ENCODE measurements around the gene GPAT2.

GRCh38 chr2:96065381-96065930 lies 30.7 kb upstream of the GPAT2 start:
- TF ChIP-seq CCAR2 (optimal IDR thresholded peaks at IDR 0.05; ENCODE audit: low read depth, low read length), result no peak
- no peak for TF ChIP-seq MAX (IDR thresholded peaks at IDR 0.05)
- no peak for TF ChIP-seq SMC3 (IDR thresholded peaks at IDR 0.05; ENCODE audit: low read length)
- no peak for TF ChIP-seq ZNF138 (CRISPR knock-in tag; IDR thresholded peaks at IDR 0.05; ENCODE audit: low read depth)
- TF ChIP-seq TFE3 (CRISPR knock-in tag; IDR thresholded peaks at IDR 0.05), result no peak
- no peak for TF ChIP-seq ZNF646 (CRISPR knock-in tag; IDR thresholded peaks at IDR 0.05)
- TF ChIP-seq CTCF (CRISPR knock-in tag; IDR thresholded peaks at IDR 0.05), result no peak
- TF ChIP-seq TBL1XR1 (IDR thresholded peaks at IDR 0.05; ENCODE audit: borderline replicate concordance, low read length, partially characterized antibody), result no peak
- no peak for TF ChIP-seq ELK4 (CRISPR knock-in tag; IDR thresholded peaks at IDR 0.05; ENCODE audit: borderline replicate concordance)
- TF ChIP-seq TCF7L2 (IDR thresholded peaks at IDR 0.05; ENCODE audit: low read depth, low read length), result no peak
- TF ChIP-seq BCLAF1 (IDR thresholded peaks at IDR 0.05), result no peak
- TF ChIP-seq RNF219 (CRISPR knock-in tag; IDR thresholded peaks at IDR 0.05), result no peak
- no peak for TF ChIP-seq HNRNPUL1 (IDR thresholded peaks at IDR 0.05; ENCODE audit: low read depth, low read length)
- no peak for TF ChIP-seq YY1 (IDR thresholded peaks at IDR 0.05; ENCODE audit: insufficient read depth, insufficient replicate concordance, low read depth, low read length)

Measured in HepG2 (cell line).